ENCODE measurements around the gene EIF5B.

DNA sequence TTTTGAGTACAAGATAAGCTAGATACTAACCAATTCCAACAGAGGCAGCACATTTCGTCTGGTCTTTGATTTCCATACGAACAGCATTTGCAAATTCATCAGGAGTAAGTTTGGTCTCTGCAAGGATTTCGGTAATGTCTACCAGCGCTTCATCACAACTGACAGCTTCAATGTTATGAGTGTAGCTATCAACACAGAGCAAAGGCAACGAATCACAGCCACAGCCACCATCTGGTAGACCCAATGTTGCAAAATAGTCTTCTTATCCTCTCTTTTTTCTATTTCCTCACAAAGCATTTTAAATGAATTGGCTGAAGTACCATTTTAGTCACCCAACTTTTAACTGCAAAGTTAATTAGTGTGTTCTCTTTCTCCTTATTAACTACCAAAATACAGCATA, 84.3 kb downstream of the EIF5B start:
- TF ChIP-seq POLR2AphosphoS5 (IDR thresholded peaks at IDR 0.05; ENCODE audit: low read depth, low read length) (no peak), SIN3A (IDR thresholded peaks at IDR 0.05; ENCODE audit: borderline replicate concordance, insufficient read depth, low read depth, low read length) (no peak)
- TF ChIP-seq, protein P1, sequence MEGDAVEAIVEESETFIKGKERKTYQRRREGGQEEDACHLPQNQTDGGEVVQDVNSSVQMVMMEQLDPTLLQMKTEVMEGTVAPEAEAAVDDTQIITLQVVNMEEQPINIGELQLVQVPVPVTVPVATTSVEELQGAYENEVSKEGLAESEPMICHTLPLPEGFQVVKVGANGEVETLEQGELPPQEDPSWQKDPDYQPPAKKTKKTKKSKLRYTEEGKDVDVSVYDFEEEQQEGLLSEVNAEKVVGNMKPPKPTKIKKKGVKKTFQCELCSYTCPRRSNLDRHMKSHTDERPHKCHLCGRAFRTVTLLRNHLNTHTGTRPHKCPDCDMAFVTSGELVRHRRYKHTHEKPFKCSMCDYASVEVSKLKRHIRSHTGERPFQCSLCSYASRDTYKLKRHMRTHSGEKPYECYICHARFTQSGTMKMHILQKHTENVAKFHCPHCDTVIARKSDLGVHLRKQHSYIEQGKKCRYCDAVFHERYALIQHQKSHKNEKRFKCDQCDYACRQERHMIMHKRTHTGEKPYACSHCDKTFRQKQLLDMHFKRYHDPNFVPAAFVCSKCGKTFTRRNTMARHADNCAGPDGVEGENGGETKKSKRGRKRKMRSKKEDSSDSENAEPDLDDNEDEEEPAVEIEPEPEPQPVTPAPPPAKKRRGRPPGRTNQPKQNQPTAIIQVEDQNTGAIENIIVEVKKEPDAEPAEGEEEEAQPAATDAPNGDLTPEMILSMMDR (IDR thresholded peaks at IDR 0.05): no peak
- TF ChIP-seq, protein P2, sequence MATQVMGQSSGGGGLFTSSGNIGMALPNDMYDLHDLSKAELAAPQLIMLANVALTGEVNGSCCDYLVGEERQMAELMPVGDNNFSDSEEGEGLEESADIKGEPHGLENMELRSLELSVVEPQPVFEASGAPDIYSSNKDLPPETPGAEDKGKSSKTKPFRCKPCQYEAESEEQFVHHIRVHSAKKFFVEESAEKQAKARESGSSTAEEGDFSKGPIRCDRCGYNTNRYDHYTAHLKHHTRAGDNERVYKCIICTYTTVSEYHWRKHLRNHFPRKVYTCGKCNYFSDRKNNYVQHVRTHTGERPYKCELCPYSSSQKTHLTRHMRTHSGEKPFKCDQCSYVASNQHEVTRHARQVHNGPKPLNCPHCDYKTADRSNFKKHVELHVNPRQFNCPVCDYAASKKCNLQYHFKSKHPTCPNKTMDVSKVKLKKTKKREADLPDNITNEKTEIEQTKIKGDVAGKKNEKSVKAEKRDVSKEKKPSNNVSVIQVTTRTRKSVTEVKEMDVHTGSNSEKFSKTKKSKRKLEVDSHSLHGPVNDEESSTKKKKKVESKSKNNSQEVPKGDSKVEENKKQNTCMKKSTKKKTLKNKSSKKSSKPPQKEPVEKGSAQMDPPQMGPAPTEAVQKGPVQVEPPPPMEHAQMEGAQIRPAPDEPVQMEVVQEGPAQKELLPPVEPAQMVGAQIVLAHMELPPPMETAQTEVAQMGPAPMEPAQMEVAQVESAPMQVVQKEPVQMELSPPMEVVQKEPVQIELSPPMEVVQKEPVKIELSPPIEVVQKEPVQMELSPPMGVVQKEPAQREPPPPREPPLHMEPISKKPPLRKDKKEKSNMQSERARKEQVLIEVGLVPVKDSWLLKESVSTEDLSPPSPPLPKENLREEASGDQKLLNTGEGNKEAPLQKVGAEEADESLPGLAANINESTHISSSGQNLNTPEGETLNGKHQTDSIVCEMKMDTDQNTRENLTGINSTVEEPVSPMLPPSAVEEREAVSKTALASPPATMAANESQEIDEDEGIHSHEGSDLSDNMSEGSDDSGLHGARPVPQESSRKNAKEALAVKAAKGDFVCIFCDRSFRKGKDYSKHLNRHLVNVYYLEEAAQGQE (IDR thresholded peaks at IDR 0.05; ENCODE audit: insufficient read depth in 1 of 2, low read depth in 2 of 2, low read length in 1 of 2): no peak

All from Panc1 (cell line).